HG03460 (cell line): Measurements from ENCODE around the gene CCDC74A.
"Not testable (repeated sequence)": the region's sequence is repeated elsewhere in the genome, so short reads cannot be mapped to it uniquely, and the experiment has no call there.

Experiments used
- ATAC-seq: cut with Tn5 transposase; IDR thresholded peaks from one replicate; pipeline ENCODE4 v1.9.1; 2021; ENCODE audit not compliant: unreplicated experiment

The CCDC74A gene

GRCh38 chr2:131552871-131553270, 25.2 kb downstream of the CCDC74A start:
- no peak for ATAC-seq

- no peak for ATAC-seq
Observed at GRCh38 chr2:131556998-131557397, 29.3 kb downstream of the CCDC74A start.

GRCh38 chr2:131557558-131558321, 30.1 kb downstream of the CCDC74A start:
- ATAC-seq: no peak

GRCh38 chr2:131566371-131566770, 38.7 kb downstream of the CCDC74A start:
- ATAC-seq: no peak

GRCh38 chr2:131567891-131568290, 40.2 kb downstream of the CCDC74A start:
- no peak for ATAC-seq

GRCh38 chr2:131568401-131568800, 40.7 kb downstream of the CCDC74A start:
- not testable (repeated sequence) for ATAC-seq

GRCh38 chr2:131572175-131572574, 44.5 kb downstream of the CCDC74A start:
- no peak for ATAC-seq

GRCh38 chr2:131577812-131578211, 50.1 kb downstream of the CCDC74A start:
- no peak for ATAC-seq

- ATAC-seq: no peak
Observed at GRCh38 chr2:131580187-131580586, 52.5 kb downstream of the CCDC74A start.
